HepG2 (cell line): ENCODE results near the gene GMEB1. TPM values are rescaled to one million over a fixed set of nuclear protein-coding genes. Genes with fewer than 3 reads are reported as not detected.

Experiments
- ARNT2 ChIP-seq: sonication (generic); formaldehyde crosslinking; IDR thresholded peaks from 2 replicates; pipeline ENCODE4 v1.8.0; 2022; ENCODE audit warnings: mild to moderate bottlenecking, low read depth, missing genetic modification reagents, moderate library complexity
- ELF3 ChIP-seq: IDR thresholded peaks from 2 replicates; pipeline ENCODE4 v1.6.1; 2016; ENCODE audit warnings: missing genetic modification reagents, missing compliant biosample characterization
- HOXA5 ChIP-seq: sonication (generic); formaldehyde crosslinking; IDR thresholded peaks from 2 replicates; pipeline ENCODE4 v1.4.0; 2020; ENCODE audit warnings: missing genetic modification reagents
- KDM3A ChIP-seq: IDR thresholded peaks from 2 replicates; pipeline ENCODE4 v1.6.1; 2018; ENCODE audit warnings: low read depth, missing compliant biosample characterization
- SRSF1 ChIP-seq: fragments of 200-400 bp; formaldehyde crosslinking; optimal IDR thresholded peaks from 2 replicates; pipeline ENCODE3; 2017; ENCODE audit warnings: mild to moderate bottlenecking, low read depth, low read length, moderate library complexity
- ZFYVE20 ChIP-seq: sonication (generic); formaldehyde crosslinking; IDR thresholded peaks from 2 replicates; pipeline ENCODE4 v1.8.0; 2023; ENCODE audit warnings: low read depth, mild to moderate bottlenecking, moderate library complexity, missing genetic modification reagents, borderline replicate concordance
- ZNF124 ChIP-seq: sonication (generic); formaldehyde crosslinking; IDR thresholded peaks from 2 replicates; pipeline ENCODE4 v1.4.0; 2020; ENCODE audit warnings: missing genetic modification reagents
- ZNF274 ChIP-seq: sonication (generic); formaldehyde crosslinking; IDR thresholded peaks from 2 replicates; pipeline ENCODE4 v1.5.1; 2020; ENCODE audit warnings: mild to moderate bottlenecking, missing genetic modification reagents
- ZNF781 ChIP-seq: sonication (generic); formaldehyde crosslinking; IDR thresholded peaks from 2 replicates; pipeline ENCODE4 v1.5.1; 2020; ENCODE audit warnings: borderline replicate concordance, mild to moderate bottlenecking, missing genetic modification reagents; ENCODE audit errors: not compliant biosample characterization
- ZNF800 ChIP-seq: sonication (generic); formaldehyde crosslinking; IDR thresholded peaks from 2 replicates; pipeline ENCODE4 v1.4.0; 2020; ENCODE audit warnings: missing genetic modification reagents
- polyA plus RNA-seq, 8 experiments: library from polyadenylated mRNA; depleted of rRNA in 3 of 8; stranded (reverse) in 7 of 8; unstranded in 1 of 8; fragments of >200 nt; fragmentation: Illumina TruSeq in 4 of 8; extraction: Trizol in 4 of 8; gene quantifications; 2 replicates each; pipeline versions ENCODE4 v1.2.1 to v1.2.3, GENCODE V29; 2011 to 2016; ENCODE audit warnings: low read depth in 4 of 8, missing spikeins in 1 of 8, mixed read lengths in 1 of 8; ENCODE audit not compliant: insufficient read depth in 1 of 8
- total RNA-seq, 5 experiments: library from RNA; depleted of rRNA; stranded (reverse); fragments of >200 nt; fragmentation: Illumina TruSeq; extraction: Trizol; gene quantifications; 2 replicates each; pipeline ENCODE4 v1.2.3, GENCODE V29; 2016; ENCODE audit warnings: low read depth in 1 of 5
- TF ChIP-seq, protein P1 (sequence below): sonication (generic); formaldehyde crosslinking; IDR thresholded peaks from 2 replicates; pipeline ENCODE4 v1.4.0; 2020; ENCODE audit warnings: missing genetic modification reagents
- TF ChIP-seq, protein P2 (sequence below): sonication (generic); formaldehyde crosslinking; IDR thresholded peaks from 2 replicates; pipeline ENCODE4 v1.5.1; 2020; ENCODE audit warnings: mild to moderate bottlenecking, missing genetic modification reagents, moderate library complexity
- TF ChIP-seq, protein P3 (sequence below): sonication (generic); formaldehyde crosslinking; IDR thresholded peaks from 2 replicates; pipeline ENCODE4 v1.5.0; 2020; ENCODE audit warnings: mild to moderate bottlenecking, missing genetic modification reagents
- TF ChIP-seq, protein P4 (sequence below): sonication (generic); formaldehyde crosslinking; IDR thresholded peaks from 2 replicates; pipeline ENCODE4 v1.5.0; 2020; ENCODE audit warnings: missing genetic modification reagents
- TF ChIP-seq, protein P5 (sequence below): sonication (generic); formaldehyde crosslinking; IDR thresholded peaks from 2 replicates; pipeline ENCODE4 v1.5.0; 2020; ENCODE audit warnings: missing genetic modification reagents, mild to moderate bottlenecking, borderline replicate concordance

Gene GMEB1
- total and polyA plus RNA-seq, 2 of the 13 experiments (the other 11 are each of a cell fraction or from before 2014, with no cell fraction given), result 3.0 to 6.0 TPM

DNA sequence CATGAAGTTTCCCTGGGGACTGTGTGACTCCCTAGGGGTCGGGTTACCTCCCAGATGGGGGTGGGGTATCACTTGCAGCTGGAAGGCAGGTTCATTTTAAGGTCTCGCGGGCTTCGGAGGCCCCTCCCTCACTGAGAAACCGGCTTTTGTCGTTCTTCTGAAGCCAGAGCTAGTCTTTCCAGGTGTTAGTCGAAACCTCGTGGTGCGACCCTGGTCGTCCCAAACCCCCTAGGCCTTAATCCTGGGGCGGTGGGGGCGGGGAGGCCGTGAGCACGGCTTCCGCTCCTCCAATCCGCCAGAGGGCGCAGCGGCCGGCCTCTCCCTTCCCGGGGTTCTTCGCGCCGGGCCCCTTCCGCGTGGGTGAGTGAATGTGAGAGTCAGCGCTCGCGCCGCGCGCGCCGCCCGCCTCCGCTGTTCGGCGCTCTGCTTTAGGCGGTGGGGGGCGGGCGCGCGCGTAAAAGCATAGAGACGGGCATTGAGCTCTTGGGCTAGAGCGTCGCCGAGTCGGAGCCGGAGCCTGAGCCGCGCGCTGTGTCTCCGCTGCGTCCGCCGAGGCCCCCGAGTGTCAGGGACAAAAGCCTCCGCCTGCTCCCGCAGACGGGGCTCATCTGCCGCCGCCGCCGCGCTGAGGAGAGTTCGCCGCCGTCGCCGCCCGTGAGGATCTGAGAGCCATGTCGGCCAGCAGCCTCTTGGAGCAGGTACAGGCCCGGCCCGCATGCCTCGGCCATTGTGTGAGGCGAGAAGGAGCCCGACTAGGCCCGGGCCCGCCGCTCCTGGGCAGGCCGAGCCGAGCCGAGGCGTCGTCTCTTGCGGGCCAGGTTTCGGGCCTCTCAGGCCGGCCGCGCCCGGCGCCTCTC is 68.1 kb downstream of the GMEB1 start, which contains the start of gene YTHDF2 (continued):
- TF ChIP-seq, protein P1, sequence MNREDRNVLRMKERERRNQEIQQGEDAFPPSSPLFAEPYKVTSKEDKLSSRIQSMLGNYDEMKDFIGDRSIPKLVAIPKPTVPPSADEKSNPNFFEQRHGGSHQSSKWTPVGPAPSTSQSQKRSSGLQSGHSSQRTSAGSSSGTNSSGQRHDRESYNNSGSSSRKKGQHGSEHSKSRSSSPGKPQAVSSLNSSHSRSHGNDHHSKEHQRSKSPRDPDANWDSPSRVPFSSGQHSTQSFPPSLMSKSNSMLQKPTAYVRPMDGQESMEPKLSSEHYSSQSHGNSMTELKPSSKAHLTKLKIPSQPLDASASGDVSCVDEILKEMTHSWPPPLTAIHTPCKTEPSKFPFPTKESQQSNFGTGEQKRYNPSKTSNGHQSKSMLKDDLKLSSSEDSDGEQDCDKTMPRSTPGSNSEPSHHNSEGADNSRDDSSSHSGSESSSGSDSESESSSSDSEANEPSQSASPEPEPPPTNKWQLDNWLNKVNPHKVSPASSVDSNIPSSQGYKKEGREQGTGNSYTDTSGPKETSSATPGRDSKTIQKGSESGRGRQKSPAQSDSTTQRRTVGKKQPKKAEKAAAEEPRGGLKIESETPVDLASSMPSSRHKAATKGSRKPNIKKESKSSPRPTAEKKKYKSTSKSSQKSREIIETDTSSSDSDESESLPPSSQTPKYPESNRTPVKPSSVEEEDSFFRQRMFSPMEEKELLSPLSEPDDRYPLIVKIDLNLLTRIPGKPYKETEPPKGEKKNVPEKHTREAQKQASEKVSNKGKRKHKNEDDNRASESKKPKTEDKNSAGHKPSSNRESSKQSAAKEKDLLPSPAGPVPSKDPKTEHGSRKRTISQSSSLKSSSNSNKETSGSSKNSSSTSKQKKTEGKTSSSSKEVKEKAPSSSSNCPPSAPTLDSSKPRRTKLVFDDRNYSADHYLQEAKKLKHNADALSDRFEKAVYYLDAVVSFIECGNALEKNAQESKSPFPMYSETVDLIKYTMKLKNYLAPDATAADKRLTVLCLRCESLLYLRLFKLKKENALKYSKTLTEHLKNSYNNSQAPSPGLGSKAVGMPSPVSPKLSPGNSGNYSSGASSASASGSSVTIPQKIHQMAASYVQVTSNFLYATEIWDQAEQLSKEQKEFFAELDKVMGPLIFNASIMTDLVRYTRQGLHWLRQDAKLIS (CRISPR knock-in tag), result no peak
- TF ChIP-seq, protein P2, sequence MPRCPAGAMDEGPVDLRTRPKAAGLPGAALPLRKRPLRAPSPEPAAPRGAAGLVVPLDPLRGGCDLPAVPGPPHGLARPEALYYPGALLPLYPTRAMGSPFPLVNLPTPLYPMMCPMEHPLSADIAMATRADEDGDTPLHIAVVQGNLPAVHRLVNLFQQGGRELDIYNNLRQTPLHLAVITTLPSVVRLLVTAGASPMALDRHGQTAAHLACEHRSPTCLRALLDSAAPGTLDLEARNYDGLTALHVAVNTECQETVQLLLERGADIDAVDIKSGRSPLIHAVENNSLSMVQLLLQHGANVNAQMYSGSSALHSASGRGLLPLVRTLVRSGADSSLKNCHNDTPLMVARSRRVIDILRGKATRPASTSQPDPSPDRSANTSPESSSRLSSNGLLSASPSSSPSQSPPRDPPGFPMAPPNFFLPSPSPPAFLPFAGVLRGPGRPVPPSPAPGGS (CRISPR knock-in tag), result peak; percentile 48; the same call in 1 of the 2 replicates
- TF ChIP-seq ZNF781 (CRISPR knock-in tag), result peak; percentile 78
- peak; percentile 63 for TF ChIP-seq ZNF124 (CRISPR knock-in tag)
- TF ChIP-seq, protein P3, sequence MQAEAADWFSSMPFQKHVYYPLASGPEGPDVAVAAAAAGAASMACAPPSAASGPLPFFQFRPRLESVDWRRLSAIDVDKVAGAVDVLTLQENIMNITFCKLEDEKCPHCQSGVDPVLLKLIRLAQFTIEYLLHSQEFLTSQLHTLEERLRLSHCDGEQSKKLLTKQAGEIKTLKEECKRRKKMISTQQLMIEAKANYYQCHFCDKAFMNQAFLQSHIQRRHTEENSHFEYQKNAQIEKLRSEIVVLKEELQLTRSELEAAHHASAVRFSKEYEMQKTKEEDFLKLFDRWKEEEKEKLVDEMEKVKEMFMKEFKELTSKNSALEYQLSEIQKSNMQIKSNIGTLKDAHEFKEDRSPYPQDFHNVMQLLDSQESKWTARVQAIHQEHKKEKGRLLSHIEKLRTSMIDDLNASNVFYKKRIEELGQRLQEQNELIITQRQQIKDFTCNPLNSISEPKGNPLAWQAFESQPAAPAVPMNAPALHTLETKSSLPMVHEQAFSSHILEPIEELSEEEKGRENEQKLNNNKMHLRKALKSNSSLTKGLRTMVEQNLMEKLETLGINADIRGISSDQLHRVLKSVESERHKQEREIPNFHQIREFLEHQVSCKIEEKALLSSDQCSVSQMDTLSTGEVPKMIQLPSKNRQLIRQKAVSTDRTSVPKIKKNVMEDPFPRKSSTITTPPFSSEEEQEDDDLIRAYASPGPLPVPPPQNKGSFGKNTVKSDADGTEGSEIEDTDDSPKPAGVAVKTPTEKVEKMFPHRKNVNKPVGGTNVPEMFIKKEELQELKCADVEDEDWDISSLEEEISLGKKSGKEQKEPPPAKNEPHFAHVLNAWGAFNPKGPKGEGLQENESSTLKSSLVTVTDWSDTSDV (CRISPR knock-in tag), result no peak
- TF ChIP-seq HOXA5 (CRISPR knock-in tag), result peak; percentile 48
- TF ChIP-seq ARNT2 (CRISPR knock-in tag), result no peak
- TF ChIP-seq ZFYVE20 (CRISPR knock-in tag), result no peak
- TF ChIP-seq KDM3A (CRISPR knock-in tag), result peak; percentile 95; the same call in 1 of the 2 replicates
- TF ChIP-seq, protein P4, sequence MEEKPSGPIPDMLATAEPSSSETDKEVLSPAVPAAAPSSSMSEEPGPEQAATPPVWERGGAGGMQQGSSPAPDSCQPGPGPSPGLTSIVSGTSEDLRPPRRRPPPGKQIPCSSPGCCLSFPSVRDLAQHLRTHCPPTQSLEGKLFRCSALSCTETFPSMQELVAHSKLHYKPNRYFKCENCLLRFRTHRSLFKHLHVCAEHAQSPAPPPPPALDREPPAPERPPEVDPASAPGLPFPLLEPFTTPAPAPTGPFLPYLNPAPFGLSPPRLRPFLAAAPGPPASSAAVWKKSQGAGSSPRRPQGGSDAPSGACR (CRISPR knock-in tag), result 0 out of 2 replicates have a peak, but pooled peaks have one; percentile 47
- peak; percentile 48; the same call in 1 of the 2 replicates for TF ChIP-seq ZNF800
- TF ChIP-seq, protein P5, sequence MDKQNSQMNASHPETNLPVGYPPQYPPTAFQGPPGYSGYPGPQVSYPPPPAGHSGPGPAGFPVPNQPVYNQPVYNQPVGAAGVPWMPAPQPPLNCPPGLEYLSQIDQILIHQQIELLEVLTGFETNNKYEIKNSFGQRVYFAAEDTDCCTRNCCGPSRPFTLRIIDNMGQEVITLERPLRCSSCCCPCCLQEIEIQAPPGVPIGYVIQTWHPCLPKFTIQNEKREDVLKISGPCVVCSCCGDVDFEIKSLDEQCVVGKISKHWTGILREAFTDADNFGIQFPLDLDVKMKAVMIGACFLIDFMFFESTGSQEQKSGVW (CRISPR knock-in tag), result peak; percentile 52; the same call in 1 of the 2 replicates
- peak; percentile 85 for TF ChIP-seq ELF3
- TF ChIP-seq SRSF1, result peak; percentile 36
- TF ChIP-seq ZNF274 (CRISPR knock-in tag), result peak; percentile 74
